ENCODE measurements around the gene CHN2. TPM values are rescaled to one million over a fixed set of nuclear protein-coding genes. Genes with fewer than 3 reads are reported as not detected.

CHN2 gene
- polyA plus RNA-seq, 2 of the 4 experiments (the other 2 are of a cell fraction): 0.06 TPM; not detected in 1

DNA sequence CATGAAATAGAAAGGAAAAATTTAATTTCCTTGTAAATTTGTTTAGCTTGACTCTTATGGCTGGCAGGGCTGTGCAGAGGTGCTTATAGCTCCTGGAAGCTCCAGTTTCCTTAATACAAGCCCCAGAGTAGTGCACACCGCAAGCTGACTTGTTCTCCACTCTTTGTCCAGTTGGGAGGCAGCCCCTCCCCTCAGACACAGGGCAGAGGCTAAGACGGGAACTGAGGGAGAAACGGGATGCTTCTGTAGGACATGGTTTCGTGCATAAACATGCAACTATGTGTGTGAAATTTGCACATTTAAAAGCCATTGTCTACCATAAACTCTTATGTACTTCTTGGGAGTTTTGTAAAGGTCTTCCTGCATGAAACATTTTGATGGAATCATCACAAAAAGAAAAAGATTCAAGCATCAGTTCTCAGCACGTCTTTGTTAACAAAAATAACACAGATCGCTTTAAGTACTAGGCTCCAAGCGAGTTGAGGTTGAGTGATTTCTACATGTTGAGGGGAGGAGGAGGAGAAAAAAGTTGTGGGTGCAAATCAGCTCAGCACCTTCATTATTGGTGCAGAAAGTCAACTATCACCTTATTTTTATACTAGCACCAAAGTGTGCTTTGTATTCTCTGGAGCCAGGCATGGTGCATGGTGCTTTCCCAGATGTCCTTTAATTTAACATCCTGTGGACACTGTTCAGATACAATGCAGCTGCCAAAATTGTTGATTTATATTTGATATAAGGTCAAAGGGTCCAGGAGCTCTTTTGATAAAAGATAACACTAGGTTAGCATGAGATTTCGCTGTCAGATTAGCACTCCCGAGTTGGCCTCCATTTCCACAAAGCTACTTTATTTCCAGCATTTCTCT lies 124.5 kb downstream of the CHN2 start:
- no peaks in the 10 kb centered on the region for H3K9me3 ChIP-seq
- TF ChIP-seq, protein P1, sequence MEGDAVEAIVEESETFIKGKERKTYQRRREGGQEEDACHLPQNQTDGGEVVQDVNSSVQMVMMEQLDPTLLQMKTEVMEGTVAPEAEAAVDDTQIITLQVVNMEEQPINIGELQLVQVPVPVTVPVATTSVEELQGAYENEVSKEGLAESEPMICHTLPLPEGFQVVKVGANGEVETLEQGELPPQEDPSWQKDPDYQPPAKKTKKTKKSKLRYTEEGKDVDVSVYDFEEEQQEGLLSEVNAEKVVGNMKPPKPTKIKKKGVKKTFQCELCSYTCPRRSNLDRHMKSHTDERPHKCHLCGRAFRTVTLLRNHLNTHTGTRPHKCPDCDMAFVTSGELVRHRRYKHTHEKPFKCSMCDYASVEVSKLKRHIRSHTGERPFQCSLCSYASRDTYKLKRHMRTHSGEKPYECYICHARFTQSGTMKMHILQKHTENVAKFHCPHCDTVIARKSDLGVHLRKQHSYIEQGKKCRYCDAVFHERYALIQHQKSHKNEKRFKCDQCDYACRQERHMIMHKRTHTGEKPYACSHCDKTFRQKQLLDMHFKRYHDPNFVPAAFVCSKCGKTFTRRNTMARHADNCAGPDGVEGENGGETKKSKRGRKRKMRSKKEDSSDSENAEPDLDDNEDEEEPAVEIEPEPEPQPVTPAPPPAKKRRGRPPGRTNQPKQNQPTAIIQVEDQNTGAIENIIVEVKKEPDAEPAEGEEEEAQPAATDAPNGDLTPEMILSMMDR (IDR thresholded peaks at IDR 0.05): no peak
- TF ChIP-seq ZFP36 (IDR thresholded peaks at IDR 0.05; ENCODE audit: borderline replicate concordance, partially characterized antibody) (no peak), RNF2 (IDR thresholded peaks at IDR 0.05; ENCODE audit: borderline replicate concordance, low read depth) (no peak), POLR2A (IDR thresholded peaks at IDR 0.05; ENCODE audit: low read length) (no peak), HOXA7 (CRISPR knock-in tag; IDR thresholded peaks at IDR 0.05) (no peak), CEBPB (IDR thresholded peaks at IDR 0.05) (no peak), ESRRA (IDR thresholded peaks at IDR 0.05; ENCODE audit: borderline replicate concordance, low read length) (no peak), RAD21 (conservative IDR thresholded peaks at IDR 0.05 in 1 of 2, IDR thresholded peaks at IDR 0.05 in 1 of 2) (no peak), EP300 (IDR thresholded peaks at IDR 0.05) (no peak), CBX8 (IDR thresholded peaks at IDR 0.05) (no peak), EHF (CRISPR knock-in tag; IDR thresholded peaks at IDR 0.05) (no peak), HOXB5 (CRISPR knock-in tag; IDR thresholded peaks at IDR 0.05) (no peak), RCOR1 (IDR thresholded peaks at IDR 0.05; ENCODE audit: low read depth, low read length) (no peak), SMC3 (IDR thresholded peaks at IDR 0.05) (no peak), JUNB (IDR thresholded peaks at IDR 0.05) (no peak)
- TF ChIP-seq, protein P2, sequence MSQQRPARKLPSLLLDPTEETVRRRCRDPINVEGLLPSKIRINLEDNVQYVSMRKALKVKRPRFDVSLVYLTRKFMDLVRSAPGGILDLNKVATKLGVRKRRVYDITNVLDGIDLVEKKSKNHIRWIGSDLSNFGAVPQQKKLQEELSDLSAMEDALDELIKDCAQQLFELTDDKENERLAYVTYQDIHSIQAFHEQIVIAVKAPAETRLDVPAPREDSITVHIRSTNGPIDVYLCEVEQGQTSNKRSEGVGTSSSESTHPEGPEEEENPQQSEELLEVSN (IDR thresholded peaks at IDR 0.05; ENCODE audit: borderline replicate concordance, low read depth): no peak
- TF ChIP-seq, protein P3, sequence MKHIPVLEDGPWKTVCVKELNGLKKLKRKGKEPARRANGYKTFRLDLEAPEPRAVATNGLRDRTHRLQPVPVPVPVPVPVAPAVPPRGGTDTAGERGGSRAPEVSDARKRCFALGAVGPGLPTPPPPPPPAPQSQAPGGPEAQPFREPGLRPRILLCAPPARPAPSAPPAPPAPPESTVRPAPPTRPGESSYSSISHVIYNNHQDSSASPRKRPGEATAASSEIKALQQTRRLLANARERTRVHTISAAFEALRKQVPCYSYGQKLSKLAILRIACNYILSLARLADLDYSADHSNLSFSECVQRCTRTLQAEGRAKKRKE (CRISPR knock-in tag; IDR thresholded peaks at IDR 0.05; ENCODE audit: low read depth): no peak
- TF ChIP-seq, protein P4, sequence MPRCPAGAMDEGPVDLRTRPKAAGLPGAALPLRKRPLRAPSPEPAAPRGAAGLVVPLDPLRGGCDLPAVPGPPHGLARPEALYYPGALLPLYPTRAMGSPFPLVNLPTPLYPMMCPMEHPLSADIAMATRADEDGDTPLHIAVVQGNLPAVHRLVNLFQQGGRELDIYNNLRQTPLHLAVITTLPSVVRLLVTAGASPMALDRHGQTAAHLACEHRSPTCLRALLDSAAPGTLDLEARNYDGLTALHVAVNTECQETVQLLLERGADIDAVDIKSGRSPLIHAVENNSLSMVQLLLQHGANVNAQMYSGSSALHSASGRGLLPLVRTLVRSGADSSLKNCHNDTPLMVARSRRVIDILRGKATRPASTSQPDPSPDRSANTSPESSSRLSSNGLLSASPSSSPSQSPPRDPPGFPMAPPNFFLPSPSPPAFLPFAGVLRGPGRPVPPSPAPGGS (IDR thresholded peaks at IDR 0.05): no peak
- no peak overlapping the region for H3K27ac ChIP-seq
- DNase-seq (ENCODE audit: low read depth in 1 of 2, low spot score in 1 of 2) (no peak), ATAC-seq (no peak), FAIRE-seq (no peak)
- H3K4me2 ChIP-seq: no peak overlapping the region
- no peaks in the 10 kb centered on the region for H3K4me1 ChIP-seq
- WGBS (ENCODE audit: missing lambda C conversion rate): 37% methylated on average over 9 of the region's 9 CpGs
- CTCF ChIA-PET: interaction anchor here (1.0 kb wide), 1 partner anchor 13 kb away, joined by 3 read pairs; no protein-coding TSS in a partner anchor
- POLR2A ChIA-PET: no interaction called here
- H3K4me3 ChIP-seq: no peak overlapping the region

DNA sequence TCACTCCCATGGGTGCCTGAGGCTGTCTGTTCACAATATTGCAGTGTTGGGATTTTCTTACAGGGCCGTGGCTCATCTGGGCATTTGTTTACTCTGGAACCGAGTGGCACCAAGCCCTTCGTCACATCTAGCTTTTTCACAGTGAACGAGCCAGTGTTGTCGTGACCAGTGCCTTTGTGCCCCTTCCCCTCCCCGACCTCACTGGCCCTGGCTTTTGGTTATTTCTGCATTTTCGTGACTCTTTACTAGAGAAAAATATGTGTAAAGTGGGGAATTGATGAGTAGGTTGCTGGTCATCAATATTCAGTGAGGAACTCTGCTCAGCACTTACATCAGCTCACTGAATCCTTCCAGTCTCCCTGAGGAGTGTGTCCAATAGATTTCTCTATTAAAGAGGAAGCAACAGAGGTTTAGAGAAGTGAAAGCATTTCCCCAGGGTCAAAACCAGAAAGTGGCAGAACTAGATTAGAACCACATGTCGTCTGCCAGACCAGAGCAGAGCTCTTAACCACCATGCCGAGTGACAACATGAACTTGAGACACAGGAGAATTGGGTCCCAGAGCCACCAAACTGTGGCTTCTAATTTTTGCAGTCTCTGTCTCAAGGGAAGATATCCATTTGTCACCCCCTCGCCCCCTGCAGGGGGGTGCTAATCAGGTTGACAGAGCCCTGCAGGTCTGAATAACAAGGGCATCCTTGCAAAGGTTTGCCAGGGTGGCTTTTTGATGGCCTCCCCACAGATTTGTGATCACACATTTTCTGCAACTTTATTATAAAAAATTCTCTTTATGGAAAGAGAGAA lies 125.3 kb downstream of the CHN2 start:
- H3K9me3 ChIP-seq: no peaks in the 10 kb centered on the region
- H3K4me3 ChIP-seq: no peak overlapping the region
- no peak overlapping the region for H3K27ac ChIP-seq
- ChIA-PET POLR2A (interaction anchor here (0.6 kb wide), 1 partner anchor 1018 kb away, joined by 3 read pairs; no protein-coding TSS in a partner anchor), CTCF (no interaction called here)
- WGBS (ENCODE audit: missing lambda C conversion rate): 23% methylated on average over 10 of the region's 10 CpGs
- H3K4me2 ChIP-seq: no peak overlapping the region
- ATAC-seq: no peak
- FAIRE-seq: no peak
- H3K4me1 ChIP-seq: no peaks in the 10 kb centered on the region
- no peak for DNase-seq (ENCODE audit: low read depth in 1 of 2, low spot score in 1 of 2)
- TF ChIP-seq RARB (CRISPR knock-in tag; IDR thresholded peaks at IDR 0.05): no peak
- no peak for TF ChIP-seq EHMT2 (IDR thresholded peaks at IDR 0.05; ENCODE audit: low read depth)
- no peak for TF ChIP-seq MYC (IDR thresholded peaks at IDR 0.05; ENCODE audit: borderline replicate concordance, low read length)
- no peak for TF ChIP-seq HDAC2 (IDR thresholded peaks at IDR 0.05)
- no peak for TF ChIP-seq NFE2L2 (conservative IDR thresholded peaks at IDR 0.05; ENCODE audit: low read length)
- TF ChIP-seq ZSCAN20 (CRISPR knock-in tag; IDR thresholded peaks at IDR 0.05): no peak
- no peak for TF ChIP-seq HOXB5 (CRISPR knock-in tag; IDR thresholded peaks at IDR 0.05)
- no peak for TF ChIP-seq NPAS2 (CRISPR knock-in tag; IDR thresholded peaks at IDR 0.05; ENCODE audit: borderline replicate concordance)
- TF ChIP-seq, protein P2 (IDR thresholded peaks at IDR 0.05; ENCODE audit: borderline replicate concordance, low read depth): no peak
- no peak for TF ChIP-seq POLR2AphosphoS2 (conservative IDR thresholded peaks at IDR 0.05; ENCODE audit: low read length)
- no peak for TF ChIP-seq PHF8 (IDR thresholded peaks at IDR 0.05; ENCODE audit: borderline replicate concordance, low read depth)
- TF ChIP-seq, protein P1 (IDR thresholded peaks at IDR 0.05): no peak
- TF ChIP-seq EP300 (IDR thresholded peaks at IDR 0.05): no peak
- no peak for TF ChIP-seq POLR2A (IDR thresholded peaks at IDR 0.05; ENCODE audit: low read length)
- no peak for TF ChIP-seq CEBPB (IDR thresholded peaks at IDR 0.05)

Measured in A549 (cell line).